ENCODE results near the gene DNAJC13.

DNAJC13 gene

DNA sequence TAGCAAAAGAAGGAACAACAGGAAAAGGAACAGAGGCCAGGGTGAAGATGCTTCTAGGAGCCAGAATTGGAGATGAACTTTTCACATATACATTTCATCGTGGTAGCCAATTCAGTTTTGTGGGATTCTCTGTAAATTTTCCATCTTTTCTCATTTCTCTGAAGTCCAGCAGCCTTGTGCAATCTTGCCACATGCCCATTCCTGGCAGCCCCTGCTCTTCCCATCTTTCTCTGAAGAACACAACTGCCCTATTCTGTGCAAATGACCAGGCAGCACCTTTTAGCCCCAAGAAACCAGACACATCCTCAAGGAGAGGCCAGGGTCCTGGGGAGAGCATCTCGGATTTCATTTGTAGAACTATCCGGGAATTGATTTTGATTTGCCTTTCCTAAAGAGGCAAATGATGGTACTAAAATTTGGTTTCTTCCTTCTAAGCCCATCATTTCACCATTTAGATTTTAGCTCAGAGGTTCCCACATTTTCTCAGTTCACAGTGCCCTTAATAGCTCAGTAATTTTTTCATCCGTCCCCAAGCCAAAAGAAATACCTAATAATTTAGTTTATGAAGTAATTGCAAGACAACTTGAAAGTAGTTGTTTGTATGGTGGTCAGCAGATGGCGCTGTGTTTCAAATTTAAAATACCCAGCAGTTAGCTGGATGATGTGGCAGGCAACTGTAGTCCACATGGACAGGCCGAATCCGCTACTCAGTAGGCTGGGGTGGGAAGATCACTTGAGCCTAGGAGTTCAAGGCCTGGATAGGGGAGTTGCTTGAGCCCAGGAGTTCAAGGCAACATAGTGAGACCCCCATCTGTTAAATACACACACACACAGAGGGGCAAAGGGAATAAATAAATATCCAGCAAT is 118.5 kb downstream of the DNAJC13 start:
- H3K4me3 Mint-ChIP-seq = no peak overlapping the region
- H3K27ac Mint-ChIP-seq = peak overlapping the region; percentile 83
- no peaks in the 10 kb centered on the region for H3K27me3 Mint-ChIP-seq
- no peaks in the 10 kb centered on the region for H3K9me3 Mint-ChIP-seq
- peaks cover 23% of the 10 kb centered on the region for H3K4me1 Mint-ChIP-seq (ENCODE audit: low read depth)
- peaks cover 55% of the 10 kb centered on the region for H3K36me3 Mint-ChIP-seq (ENCODE audit: low read depth)

DNA sequence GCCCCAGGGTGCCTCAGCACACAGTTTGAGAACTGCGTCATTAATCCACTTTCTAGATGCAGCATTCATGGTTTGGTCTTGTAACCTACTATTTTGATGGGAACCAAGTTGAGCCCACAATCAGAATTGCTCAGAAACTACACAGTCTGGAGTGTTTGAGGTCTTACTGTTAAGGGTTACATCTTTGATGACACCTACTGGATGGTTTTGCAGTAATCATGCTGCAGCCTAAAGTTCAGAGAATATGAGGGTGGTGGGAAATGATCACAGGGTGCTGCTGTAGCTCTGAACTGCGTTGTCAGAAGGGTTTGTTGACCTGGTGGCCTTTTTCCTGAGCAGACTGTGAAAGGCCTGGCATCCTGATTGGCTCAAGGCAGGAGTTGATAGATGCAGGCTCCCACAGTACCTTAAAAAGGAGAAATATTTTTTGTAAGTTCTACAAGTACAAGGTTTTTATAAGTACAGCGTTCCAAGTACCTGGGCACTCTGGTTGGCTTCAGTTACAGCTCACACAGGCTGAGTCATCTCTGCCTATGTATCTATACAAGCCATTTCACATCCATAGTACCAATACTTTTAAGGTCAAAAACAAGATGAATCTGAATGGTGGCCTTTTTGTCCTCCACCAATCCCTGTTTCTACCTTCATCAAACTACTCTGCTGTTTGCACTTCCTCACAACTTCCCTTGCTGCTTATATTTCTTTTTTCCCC is 119.3 kb downstream of the DNAJC13 start:
- Mint-ChIP-seq H3K4me3 (no peak overlapping the region), H3K4me1 (ENCODE audit: low read depth) (peaks cover 29% of the 10 kb centered on the region), H3K9me3 (no peaks in the 10 kb centered on the region), H3K27ac (peak overlapping the region; percentile 85), H3K27me3 (no peaks in the 10 kb centered on the region), H3K36me3 (ENCODE audit: low read depth) (peaks cover 57% of the 10 kb centered on the region)

DNA sequence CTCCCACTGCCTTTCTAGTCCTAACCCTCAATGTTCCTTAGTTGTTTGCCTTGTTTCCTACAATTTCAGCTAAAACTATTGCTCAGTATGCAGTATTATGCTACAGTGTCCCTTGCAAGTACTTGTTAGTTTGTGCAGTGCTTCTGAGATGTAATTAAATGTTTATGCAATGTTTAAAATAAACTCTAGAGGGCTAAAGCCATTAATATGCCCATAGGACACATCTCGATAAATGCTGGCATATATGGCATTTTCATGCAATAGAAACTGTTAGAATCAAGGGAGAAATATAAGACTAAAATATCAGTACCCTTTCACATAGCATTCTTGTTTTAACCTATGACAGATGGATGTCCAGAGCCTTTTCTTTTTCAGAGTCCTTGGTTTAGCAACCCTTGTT is 120.0 kb downstream of the DNAJC13 start:
- Mint-ChIP-seq H3K27me3 (no peaks in the 10 kb centered on the region), H3K4me1 (ENCODE audit: low read depth) (peaks cover 34% of the 10 kb centered on the region), H3K27ac (peak overlapping the region; percentile 85), H3K9me3 (no peaks in the 10 kb centered on the region), H3K36me3 (ENCODE audit: low read depth) (peaks cover 57% of the 10 kb centered on the region), H3K4me3 (no peak overlapping the region)

DNA sequence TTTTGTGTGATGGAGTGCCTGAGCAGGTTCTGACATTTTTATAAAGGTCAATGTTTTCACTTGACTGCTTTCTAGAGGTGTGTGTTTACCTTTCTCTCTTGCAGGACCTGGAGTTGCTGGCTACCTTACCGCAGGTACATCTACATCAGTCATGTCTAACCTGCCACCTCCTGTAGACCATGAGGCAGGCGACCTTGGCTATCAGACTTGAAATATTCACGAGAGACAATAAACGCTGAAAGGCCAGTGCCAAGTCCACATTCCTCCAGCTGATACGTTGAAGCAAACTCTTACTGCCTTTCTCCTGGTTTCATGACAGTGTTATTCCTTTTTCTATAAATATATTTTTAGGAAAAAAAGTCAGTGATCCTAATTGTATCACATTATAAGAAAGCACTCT is 120.8 kb downstream of the DNAJC13 start:
- peaks cover 42% of the 10 kb centered on the region for H3K4me1 Mint-ChIP-seq (ENCODE audit: low read depth)
- peak overlapping the region; percentile 1 for H3K27ac Mint-ChIP-seq
- H3K9me3 Mint-ChIP-seq = no peaks in the 10 kb centered on the region
- H3K36me3 Mint-ChIP-seq (ENCODE audit: low read depth) = peaks cover 62% of the 10 kb centered on the region
- H3K4me3 Mint-ChIP-seq = no peak overlapping the region
- no peaks in the 10 kb centered on the region for H3K27me3 Mint-ChIP-seq

DNA sequence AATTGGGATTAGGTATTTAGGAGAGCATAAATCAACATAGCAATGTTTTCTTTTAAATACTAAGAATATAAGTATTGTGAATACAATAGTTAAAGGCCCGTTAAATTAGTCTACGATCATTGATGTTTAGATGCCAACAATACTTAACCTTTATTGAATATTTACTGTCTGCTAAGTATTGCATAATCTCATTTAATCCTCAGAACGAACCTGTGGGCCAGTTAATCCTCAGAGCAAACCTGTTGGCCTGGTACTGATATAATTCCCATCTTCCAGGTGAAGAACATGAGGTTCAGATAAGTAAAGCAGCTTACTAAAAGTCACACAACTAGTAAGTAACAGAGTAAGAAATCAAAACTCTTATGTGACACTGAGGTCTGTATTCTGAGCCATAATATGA is 122.4 kb downstream of the DNAJC13 start:
- Mint-ChIP-seq H3K27ac (no peak overlapping the region), H3K27me3 (no peaks in the 10 kb centered on the region), H3K4me3 (no peak overlapping the region), H3K4me1 (ENCODE audit: low read depth) (peaks cover 58% of the 10 kb centered on the region), H3K36me3 (ENCODE audit: low read depth) (peaks cover 66% of the 10 kb centered on the region), H3K9me3 (no peaks in the 10 kb centered on the region)

DNA sequence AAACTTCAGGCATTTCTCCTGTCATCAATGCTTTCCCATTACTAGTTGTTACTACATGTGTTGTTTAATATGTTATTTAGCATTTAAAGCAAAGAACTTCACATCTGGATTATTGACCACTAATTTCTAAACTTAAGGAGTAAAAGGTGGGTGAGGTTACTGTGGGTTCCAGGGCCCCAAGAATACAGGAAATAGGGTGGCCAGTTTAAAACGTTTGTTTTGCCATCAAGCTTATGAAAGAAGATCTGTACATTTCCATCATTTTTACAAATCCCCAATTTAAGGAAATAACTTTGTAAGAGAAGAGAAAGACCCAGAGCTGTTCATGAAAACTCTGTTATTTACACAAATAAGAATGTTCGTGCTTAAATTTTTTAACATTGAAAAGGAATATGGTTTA is 125.3 kb downstream of the DNAJC13 start:
- Mint-ChIP-seq H3K4me3 (peak overlapping the region; percentile 40), H3K9me3 (no peaks in the 10 kb centered on the region), H3K36me3 (ENCODE audit: low read depth) (peaks cover 51% of the 10 kb centered on the region), H3K27me3 (no peaks in the 10 kb centered on the region), H3K4me1 (ENCODE audit: low read depth) (peaks cover 54% of the 10 kb centered on the region), H3K27ac (peak overlapping the region; percentile 95)

DNA sequence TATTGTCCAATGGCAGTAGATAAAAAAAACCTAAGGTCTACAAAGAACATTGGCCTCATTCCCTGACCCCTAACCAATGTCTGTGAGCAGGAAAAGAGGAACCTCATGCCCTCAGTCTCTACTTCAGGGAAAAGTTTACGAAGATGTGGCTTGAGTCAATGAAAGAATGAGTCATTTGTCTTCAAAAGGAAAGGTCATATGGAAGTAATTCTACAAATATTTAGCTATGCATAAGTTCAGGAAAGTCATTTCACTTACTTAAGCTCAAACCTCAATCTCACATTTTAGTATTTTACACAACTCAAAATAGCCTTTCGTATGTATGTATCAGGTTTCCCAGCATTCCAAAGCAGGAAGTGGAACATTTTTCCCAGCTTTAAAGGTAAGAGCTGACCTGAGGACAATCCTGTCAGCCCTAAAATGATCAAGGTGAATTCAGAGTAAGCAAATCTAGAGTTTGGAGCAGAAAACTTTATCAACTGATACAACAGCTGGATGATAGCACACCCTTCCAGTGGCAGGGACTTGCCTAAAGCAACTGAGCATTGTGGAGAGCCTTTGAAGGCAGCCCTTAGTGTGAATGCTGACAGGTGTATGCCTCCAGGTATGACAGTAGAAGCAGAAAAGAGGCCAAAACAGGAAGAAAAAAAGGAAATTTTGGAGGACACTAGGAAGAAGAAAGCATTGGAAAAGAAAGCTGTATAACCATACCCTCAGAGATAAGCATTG is 125.9 kb downstream of the DNAJC13 start:
- H3K9me3 Mint-ChIP-seq = no peaks in the 10 kb centered on the region
- H3K4me1 Mint-ChIP-seq (ENCODE audit: low read depth) = peaks cover 53% of the 10 kb centered on the region
- no peaks in the 10 kb centered on the region for H3K27me3 Mint-ChIP-seq
- peak overlapping the region; percentile 95 for H3K27ac Mint-ChIP-seq
- H3K36me3 Mint-ChIP-seq (ENCODE audit: low read depth) = peaks cover 46% of the 10 kb centered on the region
- peak overlapping the region; percentile 40 for H3K4me3 Mint-ChIP-seq

DNA sequence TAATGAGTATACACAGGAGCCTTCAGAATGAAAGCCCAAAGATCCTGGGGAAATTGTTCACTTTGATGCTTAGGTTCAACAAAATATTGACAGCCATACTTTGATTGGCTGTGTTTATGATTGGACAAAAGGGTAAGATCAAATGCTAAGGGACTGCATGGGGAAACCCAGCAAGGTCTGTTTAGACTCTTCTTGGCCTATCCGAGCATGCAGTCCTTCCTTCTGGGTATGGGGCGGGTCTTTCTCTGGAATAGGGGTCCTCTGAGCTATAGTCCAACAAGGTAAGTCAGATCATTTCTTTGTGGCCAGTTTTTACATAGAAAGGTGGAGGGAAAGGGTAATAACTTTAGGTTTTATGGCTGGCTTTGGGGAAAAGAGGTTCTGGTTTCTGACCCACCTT is 126.8 kb downstream of the DNAJC13 start:
- Mint-ChIP-seq H3K9me3 (no peaks in the 10 kb centered on the region), H3K27me3 (no peaks in the 10 kb centered on the region), H3K4me1 (ENCODE audit: low read depth) (peaks cover 61% of the 10 kb centered on the region), H3K36me3 (ENCODE audit: low read depth) (peaks cover 38% of the 10 kb centered on the region), H3K4me3 (peak overlapping the region; percentile 8), H3K27ac (peak overlapping the region; percentile 95)

DNA sequence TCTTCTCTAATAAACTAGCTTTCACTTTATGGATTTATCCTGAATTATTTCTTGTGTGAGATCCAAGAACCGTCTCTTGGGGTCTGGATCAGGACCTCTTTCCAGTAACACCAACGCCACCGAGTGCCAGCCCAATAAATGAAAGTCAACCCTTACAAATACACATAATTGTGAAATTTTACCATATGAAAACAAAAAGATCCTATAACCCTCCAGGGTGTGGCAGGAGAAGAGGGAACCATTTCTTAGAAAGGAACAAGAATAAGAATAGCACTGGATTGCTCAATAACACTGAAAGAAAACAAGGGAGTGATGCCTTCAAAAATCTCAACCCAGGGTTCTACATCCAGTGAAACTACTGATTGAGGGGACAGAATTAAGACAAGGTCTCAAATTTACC is 128.2 kb downstream of the DNAJC13 start:
- H3K4me3 Mint-ChIP-seq = no peak overlapping the region
- H3K4me1 Mint-ChIP-seq (ENCODE audit: low read depth) = peaks cover 74% of the 10 kb centered on the region
- peaks cover 37% of the 10 kb centered on the region for H3K36me3 Mint-ChIP-seq (ENCODE audit: low read depth)
- peaks cover 4% of the 10 kb centered on the region for H3K9me3 Mint-ChIP-seq
- H3K27me3 Mint-ChIP-seq = no peaks in the 10 kb centered on the region
- H3K27ac Mint-ChIP-seq = peak overlapping the region; percentile 56

DNA sequence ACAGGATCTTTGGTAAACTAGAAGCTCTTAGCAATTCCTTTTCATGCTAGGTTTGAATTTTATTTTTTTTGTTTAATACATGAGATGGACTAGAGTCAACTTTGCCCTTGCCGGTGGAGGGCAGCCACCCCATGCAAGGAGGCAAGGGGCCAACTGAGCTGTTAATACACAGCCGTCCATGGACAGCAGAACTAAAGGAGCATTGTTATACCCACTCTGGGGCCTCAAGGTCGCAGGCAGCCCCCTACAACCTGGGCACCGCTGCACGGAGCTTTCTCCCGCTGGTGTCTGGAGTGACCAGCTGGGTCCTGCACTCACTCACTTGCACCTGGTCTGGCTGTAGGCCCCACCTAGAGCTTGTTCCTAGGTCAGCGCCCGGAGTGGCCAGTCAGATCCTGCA is 131.9 kb downstream of the DNAJC13 start:
- Mint-ChIP-seq H3K4me1 (ENCODE audit: low read depth) (peaks cover 67% of the 10 kb centered on the region), H3K4me3 (no peak overlapping the region), H3K9me3 (peaks cover 4% of the 10 kb centered on the region), H3K36me3 (ENCODE audit: low read depth) (peaks cover 8% of the 10 kb centered on the region), H3K27ac (peak overlapping the region; percentile 96), H3K27me3 (no peaks in the 10 kb centered on the region)

DNA sequence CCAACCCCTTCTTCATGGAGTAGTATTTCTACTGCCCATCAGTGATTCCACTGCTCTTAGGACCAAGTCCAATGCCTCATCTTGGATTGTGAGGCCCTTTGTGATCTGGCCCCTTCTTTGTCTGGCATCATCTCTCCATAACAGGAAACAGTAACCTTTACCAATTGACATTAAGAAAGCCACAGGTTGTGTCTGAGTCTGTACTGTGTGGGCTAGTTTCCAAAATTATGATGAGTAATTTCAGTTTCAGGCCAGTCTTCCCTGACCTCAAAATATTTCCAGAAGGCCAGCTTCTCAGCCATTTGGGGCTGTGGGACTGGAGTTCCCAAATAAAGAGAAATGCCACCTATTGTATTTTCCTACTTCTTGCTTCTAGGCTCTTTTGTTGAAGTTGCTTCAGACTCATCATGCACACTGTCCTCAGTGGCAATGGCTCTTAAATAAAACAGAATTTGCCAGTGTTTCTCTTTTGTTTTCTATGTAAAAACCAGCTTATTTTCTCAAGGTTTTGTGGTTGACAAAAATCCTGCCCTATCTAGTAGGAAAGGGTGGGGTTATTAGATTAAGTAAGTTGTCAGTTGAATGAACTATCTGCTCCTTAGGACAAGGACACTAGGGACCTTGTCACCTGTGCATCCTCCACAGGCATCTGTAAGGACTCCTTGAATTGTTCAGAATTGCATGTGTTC is 132.7 kb downstream of the DNAJC13 start:
- Mint-ChIP-seq H3K27me3 (no peaks in the 10 kb centered on the region), H3K4me1 (ENCODE audit: low read depth) (peaks cover 58% of the 10 kb centered on the region), H3K27ac (peak overlapping the region; percentile 96), H3K4me3 (peak overlapping the region; percentile 65), H3K36me3 (ENCODE audit: low read depth) (peaks cover 9% of the 10 kb centered on the region), H3K9me3 (peaks cover 4% of the 10 kb centered on the region)

DNA sequence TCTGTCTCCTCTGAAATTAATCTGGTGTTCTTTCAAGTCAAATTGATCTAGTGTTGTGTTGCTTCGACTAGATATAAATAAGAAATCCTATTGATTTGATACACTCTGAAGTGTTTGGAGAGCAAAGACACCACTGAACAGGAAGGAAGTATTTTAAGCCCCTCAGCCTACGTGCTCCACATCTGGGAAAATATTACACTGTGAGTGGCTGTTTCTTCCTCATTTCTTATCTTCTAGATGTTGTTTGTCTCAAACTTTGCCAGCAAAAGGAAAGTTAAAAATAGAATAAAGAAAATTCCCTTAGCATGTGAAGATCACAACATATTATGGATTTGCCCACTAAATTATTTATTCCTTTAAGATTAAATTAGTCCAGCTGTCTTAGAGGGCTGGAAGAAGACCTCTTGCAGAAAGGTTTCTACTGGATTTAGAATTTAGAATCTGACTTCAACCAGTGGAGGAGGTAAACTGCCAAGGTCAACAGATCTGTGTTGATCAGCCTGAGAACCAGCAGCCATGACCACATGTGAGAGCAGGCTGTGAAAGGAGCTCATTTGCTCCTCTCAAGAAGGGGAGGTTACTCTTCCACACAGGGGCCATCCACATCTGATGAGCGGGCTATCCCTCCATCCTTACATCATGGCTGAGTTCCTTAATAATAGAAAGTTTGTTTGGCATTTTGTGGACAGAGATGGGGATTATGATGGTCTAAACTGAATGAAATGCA is 133.4 kb downstream of the DNAJC13 start:
- H3K27me3 Mint-ChIP-seq = no peaks in the 10 kb centered on the region
- H3K4me3 Mint-ChIP-seq = peak overlapping the region; percentile 65
- peaks cover 52% of the 10 kb centered on the region for H3K4me1 Mint-ChIP-seq (ENCODE audit: low read depth)
- H3K36me3 Mint-ChIP-seq (ENCODE audit: low read depth) = peaks cover 9% of the 10 kb centered on the region
- peak overlapping the region; percentile 96 for H3K27ac Mint-ChIP-seq
- peaks cover 4% of the 10 kb centered on the region for H3K9me3 Mint-ChIP-seq

DNA sequence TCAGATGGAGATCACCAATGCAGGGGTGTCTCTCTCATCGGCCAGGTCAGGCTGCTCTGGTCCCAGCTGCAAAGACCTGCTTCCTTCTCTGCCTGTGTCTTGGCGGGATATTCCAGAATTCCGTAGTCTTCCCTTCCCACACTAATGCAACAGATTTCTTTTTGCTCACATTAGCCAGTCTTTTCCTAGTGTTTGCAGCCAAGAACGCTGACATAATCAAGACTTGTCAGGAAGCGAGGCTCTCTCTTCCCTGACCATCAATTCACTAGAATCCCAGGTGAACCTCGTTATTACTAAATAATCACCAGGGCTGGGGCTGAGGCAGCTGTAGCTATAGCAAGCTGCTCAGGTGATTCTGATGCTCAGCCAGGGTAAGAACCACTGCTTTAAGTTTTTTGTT is 136.5 kb downstream of the DNAJC13 start:
- Mint-ChIP-seq H3K27ac (no peak overlapping the region), H3K27me3 (no peaks in the 10 kb centered on the region), H3K9me3 (peaks cover 4% of the 10 kb centered on the region), H3K4me1 (ENCODE audit: low read depth) (peaks cover 39% of the 10 kb centered on the region), H3K36me3 (ENCODE audit: low read depth) (peaks cover 22% of the 10 kb centered on the region), H3K4me3 (no peak overlapping the region)

DNA sequence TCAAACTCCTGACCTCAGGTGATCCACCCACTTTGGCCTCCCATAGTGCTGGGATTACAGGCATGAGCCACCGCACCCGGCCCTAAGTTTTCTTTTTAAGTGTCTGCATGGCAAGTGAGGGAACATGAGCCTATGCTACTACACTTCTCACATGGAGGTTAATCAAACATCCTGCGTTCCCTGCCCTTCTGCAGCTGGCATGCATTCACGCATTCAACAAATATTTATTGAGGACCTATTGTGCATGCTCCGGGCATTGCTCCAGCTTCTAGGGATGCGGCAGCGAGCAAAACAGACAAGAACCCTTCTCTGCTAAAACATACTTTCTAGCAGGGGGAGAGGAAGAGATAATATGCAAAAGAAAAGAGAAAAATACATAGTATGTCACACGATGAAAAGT is 137.1 kb downstream of the DNAJC13 start:
- peaks cover 4% of the 10 kb centered on the region for H3K9me3 Mint-ChIP-seq
- H3K4me3 Mint-ChIP-seq = no peak overlapping the region
- H3K36me3 Mint-ChIP-seq (ENCODE audit: low read depth) = peaks cover 23% of the 10 kb centered on the region
- H3K27ac Mint-ChIP-seq = no peak overlapping the region
- no peaks in the 10 kb centered on the region for H3K27me3 Mint-ChIP-seq
- peaks cover 33% of the 10 kb centered on the region for H3K4me1 Mint-ChIP-seq (ENCODE audit: low read depth)

Measured in stimulated activated naive CD8-positive, alpha-beta T cell treated with anti-CD3 and anti-CD28 coated beads, Interleukin-15, Interleukin-2, amounts not matched to agents 100 ng/mL and 50 ng/mL, for 24 hours (primary cell).